Pancreas (tissue), 10 donors: ENCODE results near the gene VWF. TPM values are rescaled to one million over a fixed set of nuclear protein-coding genes. Genes with fewer than 3 reads are reported as not detected.

Experiments
- ATAC-seq, 4 donors: fragments of 200-7000 bp; cut with Tn5 transposase; one replicate each; pipeline versions ENCODE4 v1.8.0 to v1.9.1; 2020; ENCODE audit warnings: mild to moderate bottlenecking in 4 of 4, moderate library complexity in 4 of 4
- DNase-seq, 6 donors: peaks; one replicate each; pipeline ENCODE4 v3.0.0-alpha.2; 2020
- FAIRE-seq: peaks from 2 replicates; lab custom pipeline; 2012; peaks lifted over from hg19 to GRCh38; lab: Jason Lieb, UNC
- H3K27ac ChIP-seq, 4 donors: fragments of 200-600 bp; sonication (generic); 1 replicate in 3 of 4; 2 replicates in 1 of 4; pipeline versions ENCODE4 v1.5.0 to v1.8.0; 2020
- H3K27me3 ChIP-seq, 4 donors: fragments of 200-600 bp; one replicate each; pipeline ENCODE4 v1.8.0; 2021
- H3K36me3 ChIP-seq, 3 donors: fragments of 200-600 bp; sonication (generic) in 1 of 3; one replicate each; pipeline versions ENCODE4 v1.5.0 to v1.8.0; 2020 to 2021
- H3K4me1 ChIP-seq, 3 donors: fragments of 200-600 bp; one replicate each; pipeline ENCODE4 v1.8.0; 2021
- H3K4me3 ChIP-seq, 4 donors: fragments of 200-600 bp; sonication (generic) in 2 of 4; one replicate each; pipeline versions ENCODE4 v1.5.0 to v1.8.0; 2020 to 2021
- H3K9me3 ChIP-seq, 4 donors: fragments of 200-600 bp; one replicate each; pipeline ENCODE4 v1.8.0; 2021
- WGBS, 2 donors: extraction: QIAGEN DNeasy Blood & Tissue Kit; methylation state at CpG; one replicate each; pipeline ENCODE4 v1.1.7; 2013; 5-methylcytosine and 5-hydroxymethylcytosine counted together
- intact Hi-C, 3 donors: fragments of 100-400 bp; cut with DNase I; formaldehyde crosslinking; loops; one replicate each; pipeline versions ENCODE4 v1.11.1 to v1.14.2; 2022
- polyA plus RNA-seq, 2 donors: library from polyadenylated mRNA; stranded (reverse); fragments of 200-250 nt; gene quantifications; one replicate each; pipeline ENCODE4 v1.2.3, GENCODE V29; 2013
- total RNA-seq, 6 donors: library from RNA; stranded (reverse); fragmentation: NEBNext Ultra II Directional in 4 of 6; extraction: Animal tissue kit (Norgen Biotek cat#: 25700) in 4 of 6; gene quantifications; one replicate each; pipeline versions ENCODE4 v1.2.1 to v1.2.4, GENCODE V29; 2021 to 2023
- TF ChIP-seq, protein P1 (sequence below), 4 donors: fragments of 200-600 bp; sonication (generic) in 3 of 4; IDR thresholded peaks; one replicate each; pipeline versions ENCODE4 v1.5.0 to v1.8.0; 2021; ENCODE audit warnings: antibody characterized with exemption in 4 of 4
- donor health status: healthy with polysubstance abuse.
- donor health status: DM: no; HTN: no; CAD: no; lungs with moderate emphysema.
- donor health status: DM: no; HTN: no; CAD: no.
- donor health status: control.
- donor health status: control.
- donor health status: Bipolar disorder and iron deficiency.
- donor health status: DM: yes; HTN: yes; CAD: no.
- donor health status: DM: no; HTN: no; CAD: no.
- donor health status: DM: no; HTN: no; CAD: no.
- donor health status: DM: yes; HTN: yes; CAD: no.

Gene VWF
- total and polyA plus RNA-seq, 8 donors = 15.9 to 53.1 (median 29.1) TPM

DNA sequence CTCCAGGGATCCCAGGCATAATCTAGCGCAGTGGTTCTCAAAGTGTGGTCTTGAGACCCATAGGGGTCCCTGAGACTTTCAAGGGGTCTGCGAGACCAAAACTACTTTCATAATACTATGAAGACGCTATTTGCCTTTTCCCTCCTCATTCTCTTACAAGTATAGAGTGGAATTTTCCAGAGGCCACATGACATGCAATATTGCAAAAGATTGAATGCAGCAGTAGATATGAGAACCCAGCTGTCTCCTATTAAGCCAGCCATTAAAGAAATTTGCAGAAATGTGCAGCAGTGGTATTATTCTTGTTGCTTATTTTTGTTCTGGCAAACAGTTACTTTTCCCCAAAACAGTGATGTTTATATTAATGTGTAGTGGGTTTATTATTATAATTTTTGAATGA, 62.8 kb downstream of the VWF start:
- DNase-seq = no peak
- TF ChIP-seq, protein P1, sequence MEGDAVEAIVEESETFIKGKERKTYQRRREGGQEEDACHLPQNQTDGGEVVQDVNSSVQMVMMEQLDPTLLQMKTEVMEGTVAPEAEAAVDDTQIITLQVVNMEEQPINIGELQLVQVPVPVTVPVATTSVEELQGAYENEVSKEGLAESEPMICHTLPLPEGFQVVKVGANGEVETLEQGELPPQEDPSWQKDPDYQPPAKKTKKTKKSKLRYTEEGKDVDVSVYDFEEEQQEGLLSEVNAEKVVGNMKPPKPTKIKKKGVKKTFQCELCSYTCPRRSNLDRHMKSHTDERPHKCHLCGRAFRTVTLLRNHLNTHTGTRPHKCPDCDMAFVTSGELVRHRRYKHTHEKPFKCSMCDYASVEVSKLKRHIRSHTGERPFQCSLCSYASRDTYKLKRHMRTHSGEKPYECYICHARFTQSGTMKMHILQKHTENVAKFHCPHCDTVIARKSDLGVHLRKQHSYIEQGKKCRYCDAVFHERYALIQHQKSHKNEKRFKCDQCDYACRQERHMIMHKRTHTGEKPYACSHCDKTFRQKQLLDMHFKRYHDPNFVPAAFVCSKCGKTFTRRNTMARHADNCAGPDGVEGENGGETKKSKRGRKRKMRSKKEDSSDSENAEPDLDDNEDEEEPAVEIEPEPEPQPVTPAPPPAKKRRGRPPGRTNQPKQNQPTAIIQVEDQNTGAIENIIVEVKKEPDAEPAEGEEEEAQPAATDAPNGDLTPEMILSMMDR (IDR thresholded peaks at IDR 0.05) = no peak
- Histone ChIP-seq H3K36me3 (no peaks in the 10 kb centered on the region), H3K27me3 (no peaks in the 10 kb centered on the region), H3K4me3 (no peak overlapping the region), H3K27ac (no peak overlapping the region), H3K9me3 (no peaks in the 10 kb centered on the region), H3K4me1 (no peaks in the 10 kb centered on the region)
- FAIRE-seq = no peak
- intact Hi-C loops = loop anchor here in 1 of 3 donors (5.0 to 10.0 kb wide), 2 partner anchors 123 to 221 kb away; no protein-coding TSS in a partner anchor
- no peak for ATAC-seq
- WGBS, 2 donors = 64 to 88% methylated on average over 3 of the region's 3 CpGs

DNA sequence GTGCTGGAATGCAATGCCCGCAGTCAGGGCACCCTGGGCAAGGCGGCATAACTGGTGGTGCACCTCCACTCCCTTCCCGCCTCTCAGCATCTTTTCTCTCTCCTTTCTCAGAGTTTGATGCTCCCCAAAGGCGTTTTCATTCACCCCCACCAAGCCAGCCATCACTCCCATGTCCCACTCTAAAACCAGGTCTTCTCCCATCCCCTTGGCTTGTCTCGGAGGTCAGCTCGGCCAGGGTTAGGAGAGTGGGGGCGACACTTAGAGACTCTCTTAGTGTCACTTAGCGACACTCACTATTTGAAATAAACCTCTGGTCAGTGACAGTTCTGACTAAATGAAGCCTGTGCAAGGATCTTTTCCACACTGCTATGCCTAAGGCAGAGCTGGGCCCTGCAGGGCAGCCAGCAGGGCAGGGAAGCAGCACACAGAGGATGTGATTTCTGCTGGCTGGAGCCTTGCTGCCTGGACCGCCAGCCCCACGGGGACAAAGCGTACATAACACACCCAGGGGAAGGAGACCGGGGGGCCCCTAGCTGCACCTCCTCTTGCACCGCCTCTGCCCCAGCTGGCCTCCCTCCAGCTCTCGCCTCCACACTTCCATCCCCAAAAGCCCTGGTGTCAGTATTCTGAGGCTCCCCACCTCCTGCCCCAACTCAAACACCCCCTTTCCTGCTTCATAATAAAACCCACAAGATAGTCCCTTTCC, 64.5 kb downstream of the VWF start:
- FAIRE-seq = no peak
- H3K27me3 ChIP-seq = no peaks in the 10 kb centered on the region
- intact Hi-C loops = loop anchor here in 2 of 3 donors (5.0 to 10.0 kb wide), 2 partner anchors 125 to 222 kb away; no protein-coding TSS in a partner anchor
- no peaks in the 10 kb centered on the region for H3K36me3 ChIP-seq
- no peaks in the 10 kb centered on the region for H3K9me3 ChIP-seq
- 62 to 67% methylated on average over 14 of the region's 14 CpGs for WGBS, 2 donors
- no peak for DNase-seq
- H3K4me1 ChIP-seq = no peaks in the 10 kb centered on the region
- ATAC-seq = no peak
- no peak overlapping the region for H3K27ac ChIP-seq
- no peak overlapping the region for H3K4me3 ChIP-seq
- TF ChIP-seq, protein P1 (IDR thresholded peaks at IDR 0.05) = no peak

DNA sequence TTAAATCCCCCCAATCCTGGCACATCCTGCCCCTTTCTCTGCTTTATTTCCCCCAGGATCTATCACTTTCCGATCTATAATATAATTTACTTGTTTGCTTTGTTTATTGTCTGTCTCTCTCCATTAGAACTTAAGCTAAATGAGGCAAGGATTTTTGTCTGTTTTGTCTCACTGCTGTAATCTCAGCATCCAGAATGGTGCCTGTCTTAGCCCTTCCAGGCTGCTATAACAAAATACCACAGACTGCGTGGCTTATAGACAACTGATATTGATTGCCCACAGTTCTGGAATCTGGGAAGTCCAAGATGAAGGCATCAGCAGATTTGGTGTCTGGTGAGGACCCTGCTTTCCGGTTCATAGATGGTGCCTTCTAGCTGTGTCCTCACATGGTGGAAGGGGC, 65.2 kb downstream of the VWF start:
- Histone ChIP-seq H3K4me1 (no peaks in the 10 kb centered on the region), H3K9me3 (no peaks in the 10 kb centered on the region), H3K27ac (no peak overlapping the region), H3K27me3 (no peaks in the 10 kb centered on the region), H3K4me3 (no peak overlapping the region), H3K36me3 (no peaks in the 10 kb centered on the region)
- DNase-seq (no peak), FAIRE-seq (no peak), ATAC-seq (no peak)
- intact Hi-C loops = loop anchor here in 1 of 3 donors (5.0 kb wide), 1 partner anchor 223 kb away; no protein-coding TSS in a partner anchor
- TF ChIP-seq, protein P1 (IDR thresholded peaks at IDR 0.05) = no peak
- 73 to 74% methylated on average over 3 of the region's 3 CpGs for WGBS, 2 donors

GRCh38 chr12:6058481-6059161, 65.8 kb downstream of the VWF start:
- H3K4me1 ChIP-seq = no peaks in the 10 kb centered on the region
- no peaks in the 10 kb centered on the region for H3K36me3 ChIP-seq
- no peak overlapping the region for H3K4me3 ChIP-seq
- H3K9me3 ChIP-seq = no peaks in the 10 kb centered on the region
- ATAC-seq = no peak
- TF ChIP-seq, protein P1 (IDR thresholded peaks at IDR 0.05) = no peak
- no peak for FAIRE-seq
- 65% methylated on average over 15 of the region's 15 CpGs for WGBS, 2 donors
- no peaks in the 10 kb centered on the region for H3K27me3 ChIP-seq
- DNase-seq = no peak
- no peak overlapping the region for H3K27ac ChIP-seq
- intact Hi-C loops = loop anchor here in 1 of 3 donors (5.0 kb wide), 1 partner anchor 224 kb away; no protein-coding TSS in a partner anchor
